COLO668 (cell line): ENCODE measurements around the gene NECAB2.

Experiments used
- DNase-seq: peaks from one replicate; lab custom pipeline; 2025; ENCODE audit not compliant: unreplicated experiment; lab: John Stamatoyannopoulos, UW

The NECAB2 gene

GRCh38 chr16:83965444-83966152 is 2.4 kb upstream of the NECAB2 start:
- no peak for DNase-seq

GRCh38 chr16:83966153-83966696 is 1.8 kb upstream of the NECAB2 start:
- DNase-seq, result no peak

GRCh38 chr16:83967091-83967490 is 953 bp upstream of the NECAB2 start:
- no peak for DNase-seq

GRCh38 chr16:83968306-83968851 is 335 bp downstream of the NECAB2 start:
- peak; percentile 10 for DNase-seq

GRCh38 chr16:83968891-83969649 is 1.0 kb downstream of the NECAB2 start:
- DNase-seq, result no peak

- DNase-seq, result peak; percentile 23
Measured at GRCh38 chr16:83969771-83970429, 1.9 kb downstream of the NECAB2 start.

GRCh38 chr16:83970430-83970815 is 2.4 kb downstream of the NECAB2 start:
- DNase-seq, result no peak

GRCh38 chr16:83971165-83972130 is 3.4 kb downstream of the NECAB2 start:
- no peak for DNase-seq

GRCh38 chr16:83972256-83973008 is 4.4 kb downstream of the NECAB2 start:
- no peak for DNase-seq

- DNase-seq, result no peak
Measured at GRCh38 chr16:83973077-83973476, 5.0 kb downstream of the NECAB2 start.

- no peak for DNase-seq
Measured at GRCh38 chr16:83973581-83974385, 5.7 kb downstream of the NECAB2 start.

GRCh38 chr16:83974475-83974874 is 6.4 kb downstream of the NECAB2 start:
- no peak for DNase-seq

- DNase-seq, result no peak
Measured at GRCh38 chr16:83975590-83976260, 7.7 kb downstream of the NECAB2 start.

- no peak for DNase-seq
Measured at GRCh38 chr16:83977056-83977815, 9.2 kb downstream of the NECAB2 start.

- DNase-seq, result no peak
Measured at GRCh38 chr16:83978401-83978904, 10.4 kb downstream of the NECAB2 start.

- no peak for DNase-seq
Measured at GRCh38 chr16:83979441-83979840, 11.4 kb downstream of the NECAB2 start.

GRCh38 chr16:83980794-83981193 is 12.8 kb downstream of the NECAB2 start:
- DNase-seq, result no peak
